Activated T-helper 9 cell treated with anti-CD3 and anti-CD28 coated beads, Interleukin-2, amount 50 U/mL, for 16 hours (primary cell): ENCODE results near the gene IL1F10.

Source experiments
- DNase-seq: peaks from one replicate; pipeline ENCODE4 v3.0.0-alpha.2; 2020; ENCODE audit warnings: low read depth

IL1F10 gene

DNA sequence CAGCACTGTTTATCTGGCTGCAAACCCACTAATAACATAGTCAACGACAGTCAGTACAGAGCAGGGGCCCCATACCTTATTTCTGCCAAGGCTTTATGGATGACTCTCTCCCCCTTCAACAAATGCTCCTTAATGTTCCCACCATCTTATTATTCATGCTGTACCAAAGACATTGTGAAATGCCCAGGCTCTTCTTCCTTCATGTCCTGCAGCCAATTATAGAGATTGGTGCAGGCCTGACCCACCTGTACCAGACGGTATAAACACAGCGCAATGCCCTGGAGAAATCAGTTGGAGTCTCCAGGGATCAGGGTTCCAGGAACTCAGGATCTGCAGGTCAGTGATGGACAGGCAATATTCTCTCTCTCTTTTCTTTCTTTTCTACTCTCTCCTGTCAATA lies at the start of gene IL1F10:
IL1F10 (plus strand) TSS at position 290 of the 400 bp plus-strand sequence. CDS start 4,769 bp downstream, outside the sequence.
- no peak for DNase-seq

- DNase-seq, result no peak
Measured at GRCh38 chr2:113018509-113018908, 49.3 kb upstream of the IL1F10 start.

GRCh38 chr2:113021312-113021711 lies 46.5 kb upstream of the IL1F10 start:
- DNase-seq, result no peak

- DNase-seq, result no peak
Measured at GRCh38 chr2:113024764-113025163, 43.0 kb upstream of the IL1F10 start.

GRCh38 chr2:113025737-113026136 lies 42.0 kb upstream of the IL1F10 start:
- no peak for DNase-seq

GRCh38 chr2:113027691-113028090 lies 40.1 kb upstream of the IL1F10 start:
- DNase-seq, result no peak

DNA sequence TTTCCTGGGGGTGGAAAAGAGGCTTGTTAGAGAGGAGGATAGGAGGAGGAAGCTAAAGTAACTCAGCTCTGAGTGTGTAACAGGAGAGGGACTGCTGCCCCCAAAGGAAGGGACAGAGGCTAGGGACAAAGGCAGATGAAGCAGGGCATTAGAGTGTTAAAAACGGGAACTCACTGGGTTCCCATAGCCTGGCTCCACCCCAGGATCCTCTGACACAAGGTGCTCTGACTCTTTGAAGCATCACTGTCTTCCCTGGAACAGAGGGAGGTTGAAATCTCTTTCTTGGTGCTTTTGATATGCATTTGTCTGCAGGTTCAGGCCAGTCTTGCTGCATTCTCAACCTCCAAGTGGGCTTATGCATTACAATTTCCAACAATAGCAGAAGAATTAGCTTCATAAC lies 39.7 kb upstream of the IL1F10 start:
- no peak for DNase-seq

GRCh38 chr2:113032737-113033136 lies 35.0 kb upstream of the IL1F10 start:
- no peak for DNase-seq

DNA sequence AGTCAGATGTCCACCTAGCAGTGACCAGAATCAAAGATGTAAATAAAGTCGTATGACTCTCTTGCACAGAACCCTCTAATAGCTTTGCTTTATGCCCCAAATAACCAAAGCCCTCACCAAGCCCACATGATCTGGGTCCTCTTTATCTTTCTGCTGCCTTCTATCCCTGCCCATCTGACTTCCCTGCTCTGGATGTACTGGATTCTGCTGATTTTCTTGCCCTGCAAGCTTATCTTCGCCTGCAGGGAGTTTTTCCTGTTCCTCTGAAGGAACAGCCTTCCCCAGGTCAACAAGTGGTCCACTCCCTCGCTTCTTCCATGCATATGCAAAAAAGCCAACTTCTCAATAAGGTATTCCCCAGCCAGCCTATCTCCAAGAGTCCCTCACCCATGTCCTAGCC lies 33.8 kb upstream of the IL1F10 start:
- no peak for DNase-seq

DNA sequence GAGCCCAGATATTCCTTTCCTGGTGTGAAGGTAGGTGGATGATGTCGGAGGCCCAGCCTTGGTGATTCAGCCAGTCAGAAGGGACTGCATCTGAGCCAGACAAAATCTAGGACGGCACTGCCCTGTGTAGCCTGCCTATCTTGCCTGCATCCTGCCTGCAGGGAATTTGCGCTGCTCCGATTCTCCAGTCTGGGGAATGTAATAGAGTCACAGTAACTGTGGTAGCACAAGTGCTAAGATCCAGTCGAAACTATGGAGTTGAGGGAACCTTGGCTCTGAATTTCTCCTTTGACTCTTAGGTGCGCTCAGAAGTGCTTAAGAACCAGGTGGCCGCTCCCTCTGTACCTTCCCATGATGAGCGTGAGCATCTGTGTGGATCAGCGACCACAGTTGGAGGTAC lies 31.0 kb upstream of the IL1F10 start:
- DNase-seq, result no peak

DNA sequence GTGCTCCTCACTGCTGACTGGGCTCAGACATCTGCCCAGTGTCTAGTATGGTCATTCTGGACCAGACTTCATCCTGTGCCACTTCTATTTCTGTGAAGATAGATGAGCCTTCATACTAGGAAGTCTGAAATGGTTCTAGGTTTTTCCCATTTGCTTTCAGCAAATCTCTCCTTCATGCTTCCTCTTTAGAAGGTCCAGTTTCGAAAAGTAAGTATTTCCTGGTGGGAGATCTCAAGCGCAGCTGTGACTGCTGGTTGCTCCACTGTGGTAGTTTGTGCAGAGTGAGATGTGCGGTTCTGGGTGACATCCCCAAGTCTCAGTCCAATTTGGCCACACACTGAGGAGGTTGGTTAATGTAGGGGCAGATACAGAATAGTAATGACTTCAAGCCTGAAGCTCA lies 29.5 kb upstream of the IL1F10 start:
- no peak for DNase-seq

- DNase-seq, result no peak
Measured at GRCh38 chr2:113039158-113039557, 28.6 kb upstream of the IL1F10 start.

DNA sequence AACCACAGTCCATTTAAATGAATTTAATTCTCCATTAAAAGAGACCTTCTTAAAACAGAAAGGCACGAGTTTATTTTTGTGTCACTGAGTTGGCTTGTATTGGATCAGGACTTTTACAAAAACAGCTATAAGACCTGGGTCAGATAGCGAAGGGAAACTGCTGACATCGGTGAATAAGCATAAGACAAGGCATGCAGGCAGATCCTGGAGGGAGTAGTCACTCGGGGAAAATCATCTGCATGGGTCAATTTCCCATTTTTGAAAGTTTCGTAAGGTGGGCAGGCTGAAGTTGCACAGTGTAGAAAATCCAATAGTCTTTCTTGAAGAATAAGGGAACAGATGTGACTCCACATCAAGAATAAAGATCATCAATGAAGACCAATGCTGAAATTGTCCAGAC lies 28.1 kb upstream of the IL1F10 start:
- DNase-seq, result no peak

GRCh38 chr2:113041871-113042270 lies 25.9 kb upstream of the IL1F10 start:
- no peak for DNase-seq

DNA sequence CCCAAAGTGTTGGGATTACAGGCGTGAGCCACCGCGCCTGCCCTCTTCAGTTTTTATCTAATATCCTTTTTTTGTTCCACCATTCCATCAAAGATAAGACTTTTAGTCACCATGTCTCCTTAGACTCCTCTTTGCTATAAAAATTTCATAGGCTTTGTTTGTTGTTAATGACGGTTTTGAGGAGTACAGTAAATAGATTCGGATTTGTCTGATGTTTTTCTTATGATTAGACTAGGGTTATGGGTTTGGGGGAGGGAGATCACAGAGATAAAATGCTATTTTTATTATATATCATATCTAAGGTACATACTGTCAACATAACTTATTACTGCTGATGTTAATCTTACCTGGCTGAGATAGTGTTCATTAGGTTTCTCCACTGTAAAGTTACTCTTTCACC lies 21.3 kb upstream of the IL1F10 start:
- no peak for DNase-seq

DNA sequence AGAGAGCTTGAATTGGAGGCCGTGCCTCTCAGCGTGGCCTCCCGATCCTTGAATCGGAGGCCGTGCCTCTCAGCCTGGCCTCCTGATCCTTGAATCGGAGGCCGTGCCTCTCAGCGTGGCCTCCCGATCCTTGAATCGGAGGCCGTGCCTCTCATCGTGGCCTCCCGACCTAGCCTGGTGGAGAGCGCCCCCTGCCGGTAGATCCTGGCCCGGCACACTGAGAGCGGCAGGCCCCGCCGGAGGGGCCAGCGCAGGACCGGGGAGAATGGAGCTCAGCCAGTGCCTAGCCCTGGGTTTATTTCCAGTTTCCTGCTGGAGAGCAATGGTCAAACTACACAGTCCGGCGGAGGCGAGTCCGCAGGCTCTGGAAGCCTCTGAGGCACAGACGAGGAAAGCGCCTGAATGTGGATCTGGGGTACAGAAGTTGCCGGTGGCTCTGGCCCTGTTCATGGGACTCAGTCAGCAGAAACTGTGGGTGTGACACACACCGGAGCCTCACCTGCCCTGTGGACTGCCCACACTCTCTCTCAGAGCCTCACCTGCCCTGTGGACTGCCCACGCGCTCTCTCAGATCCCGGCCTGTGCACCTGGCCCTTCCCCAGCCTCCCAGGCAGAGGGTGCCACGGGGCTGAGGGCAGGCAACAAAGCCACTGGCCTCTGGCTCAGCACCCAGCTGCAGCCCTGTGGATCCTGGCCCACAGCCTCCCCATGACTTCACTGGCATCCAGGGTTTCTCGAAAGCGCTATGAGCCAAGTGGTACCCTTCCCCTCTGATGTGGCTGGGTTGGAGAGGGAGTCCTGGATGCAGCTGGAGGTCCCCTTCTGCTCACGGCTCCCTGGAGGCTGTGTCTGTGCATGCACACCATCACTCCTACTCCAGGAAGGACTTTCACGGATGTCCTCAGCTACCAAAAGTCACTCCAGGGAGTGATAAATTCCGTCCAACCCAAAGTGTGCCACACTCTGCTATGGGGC lies 16.6 kb upstream of the IL1F10 start:
- no peak for DNase-seq

- no peak for DNase-seq
Measured at GRCh38 chr2:113052396-113052917, 15.3 kb upstream of the IL1F10 start, which contains the start of gene IL36B. IL36B (minus strand) TSS chr2:113052867.

GRCh38 chr2:113053666-113054065 lies 14.1 kb upstream of the IL1F10 start:
- DNase-seq, result no peak

DNA sequence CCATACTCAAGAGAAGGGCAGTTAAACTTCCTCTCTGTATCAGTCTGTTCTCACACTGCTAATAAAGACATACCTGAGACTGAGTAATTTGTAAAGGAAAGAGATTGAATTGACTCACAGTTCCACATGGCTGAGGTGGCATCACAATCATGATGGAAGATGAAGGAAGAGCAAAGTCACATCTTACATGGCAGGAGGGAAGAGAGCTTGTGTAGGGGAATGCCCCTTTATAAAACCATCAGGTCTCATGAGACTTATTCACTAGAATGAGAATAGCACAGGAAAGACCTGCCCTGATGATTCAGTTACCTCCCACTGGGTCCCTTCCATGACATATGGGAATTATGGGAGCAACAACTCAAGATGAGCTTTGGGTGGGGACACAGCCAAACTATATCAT lies 13.7 kb upstream of the IL1F10 start:
- DNase-seq, result no peak

- no peak for DNase-seq
Measured at GRCh38 chr2:113056521-113056920, 11.2 kb upstream of the IL1F10 start.

DNA sequence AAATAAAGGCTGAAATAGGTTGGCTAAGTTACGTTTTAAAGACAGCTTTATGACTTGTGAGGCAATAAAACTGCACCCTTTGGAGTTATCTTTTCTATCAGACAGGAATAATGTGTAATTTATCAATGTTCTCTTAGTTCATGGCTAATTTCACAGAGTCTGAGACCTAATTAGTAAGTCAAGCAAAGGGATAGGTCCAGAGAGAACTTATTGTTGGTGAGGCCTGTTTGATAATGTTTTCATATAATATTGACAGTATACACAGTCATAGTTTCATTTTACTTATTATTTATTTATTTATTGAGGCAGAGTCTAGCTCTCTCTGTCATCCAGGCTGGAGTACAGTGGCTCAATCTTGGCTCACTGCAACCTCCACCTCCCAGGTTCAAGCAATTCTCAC lies 10.7 kb upstream of the IL1F10 start:
- no peak for DNase-seq

DNA sequence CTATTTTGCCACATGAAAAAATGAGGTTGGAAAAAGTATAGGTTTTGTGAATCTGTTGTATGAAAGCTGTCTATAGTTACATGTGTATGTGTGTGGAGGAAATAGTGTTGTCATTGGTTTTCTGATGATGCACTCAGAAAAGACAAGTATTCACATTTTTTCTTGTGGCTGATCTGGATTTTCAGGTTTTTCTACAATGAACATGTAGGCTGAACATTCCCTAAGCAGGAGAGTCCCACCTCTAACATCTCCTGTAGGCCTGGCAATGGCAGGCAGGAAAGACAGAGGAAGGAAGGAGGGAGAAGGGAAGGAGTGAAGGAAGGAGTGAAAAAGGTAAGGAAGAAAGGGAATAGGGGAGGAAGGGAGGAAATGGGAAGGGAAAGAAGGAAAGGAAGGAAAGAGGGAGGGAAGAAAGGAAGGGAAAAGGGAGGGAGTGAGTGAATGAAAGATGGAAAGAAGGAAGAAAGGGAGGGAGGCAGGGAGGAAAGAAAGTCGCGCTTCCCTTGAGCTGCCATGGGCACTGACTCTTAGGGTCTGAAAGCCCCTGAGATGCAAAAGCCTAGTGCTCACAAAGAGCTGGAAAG lies 9.3 kb upstream of the IL1F10 start:
- no peak for DNase-seq
